Measurements from ENCODE around the gene DUSP14. TPM values are rescaled to one million over a fixed set of nuclear protein-coding genes. Genes with fewer than 3 reads are reported as not detected.
"Not testable (repeated sequence)": the region's sequence is repeated elsewhere in the genome, so short reads cannot be mapped to it uniquely, and the experiment has no call there.

The DUSP14 gene
- total RNA-seq, 1 donor from 2014 or later, result 4.6 TPM

- no peaks in the 10 kb centered on the region for H3K4me1 ChIP-seq
- no peak for TF ChIP-seq CTCF (IDR thresholded peaks at IDR 0.05)
- H3K27me3 ChIP-seq, result no peaks in the 10 kb centered on the region
- DNase-seq (ENCODE audit: low spot score in 2 of 2), result no peak
- intact Hi-C loops (cut with DNase I), result no loop called here
- H3K9me3 ChIP-seq, result no peaks in the 10 kb centered on the region
- H3K27ac ChIP-seq, result no peak overlapping the region
- H3K36me3 ChIP-seq, result no peaks in the 10 kb centered on the region
- no peak overlapping the region for H3K4me3 ChIP-seq
Observed at GRCh38 chr17:37503148-37503547, 13.5 kb downstream of the DUSP14 start.

- intact Hi-C loops (cut with DNase I), result no loop called here
- H3K4me1 ChIP-seq, result no peaks in the 10 kb centered on the region
- no peak for TF ChIP-seq CTCF (IDR thresholded peaks at IDR 0.05)
- no peak for DNase-seq (ENCODE audit: low spot score in 2 of 2)
- no peak overlapping the region for H3K27ac ChIP-seq
- no peaks in the 10 kb centered on the region for H3K36me3 ChIP-seq
- no peaks in the 10 kb centered on the region for H3K27me3 ChIP-seq
- no peak overlapping the region for H3K4me3 ChIP-seq
- H3K9me3 ChIP-seq, result no peaks in the 10 kb centered on the region
Observed at GRCh38 chr17:37505333-37505732, 15.6 kb downstream of the DUSP14 start.

- no peak overlapping the region for H3K27ac ChIP-seq
- H3K4me3 ChIP-seq, result peak overlapping the region in 1 of 2 donors; percentile 12
Observed at GRCh38 chr17:37506678-37507077, 17.0 kb downstream of the DUSP14 start.

GRCh38 chr17:37507111-37507510, 17.4 kb downstream of the DUSP14 start:
- intact Hi-C loops (cut with DNase I), result no loop called here
- H3K9me3 ChIP-seq, result no peaks in the 10 kb centered on the region
- no peak overlapping the region for H3K27ac ChIP-seq
- peaks cover 2 to 3% of the 10 kb centered on the region in 2 donors for H3K36me3 ChIP-seq
- peak overlapping the region in 1 of 2 donors; percentile 12 for H3K4me3 ChIP-seq
- no peaks in the 10 kb centered on the region for H3K4me1 ChIP-seq
- H3K27me3 ChIP-seq, result no peaks in the 10 kb centered on the region
- no peak for TF ChIP-seq CTCF (IDR thresholded peaks at IDR 0.05)
- DNase-seq (ENCODE audit: low spot score in 2 of 2), result no peak

More at GRCh38 chr17:37506678-37507077, 17.0 kb downstream of the DUSP14 start:
- Histone ChIP-seq H3K27me3 (no peaks in the 10 kb centered on the region), H3K9me3 (no peaks in the 10 kb centered on the region), H3K36me3 (no peaks in the 10 kb centered on the region), H3K4me1 (no peaks in the 10 kb centered on the region)
- DNase-seq (ENCODE audit: low spot score in 2 of 2), result no peak
- intact Hi-C loops (cut with DNase I), result no loop called here
- TF ChIP-seq CTCF (IDR thresholded peaks at IDR 0.05), result peak in 2 of 3 experiments; percentile 17 to 43

- no peak for DNase-seq (ENCODE audit: low spot score in 2 of 2)
- no peak overlapping the region for H3K4me3 ChIP-seq
- H3K36me3 ChIP-seq, result peaks cover 12 to 26% of the 10 kb centered on the region in 2 donors
- no peaks in the 10 kb centered on the region for H3K4me1 ChIP-seq
- H3K27me3 ChIP-seq, result no peaks in the 10 kb centered on the region
- no peaks in the 10 kb centered on the region for H3K9me3 ChIP-seq
- no peak overlapping the region for H3K27ac ChIP-seq
- TF ChIP-seq CTCF (IDR thresholded peaks at IDR 0.05), result no peak
- intact Hi-C loops (cut with DNase I), result no loop called here
Observed at GRCh38 chr17:37510056-37510455, 20.4 kb downstream of the DUSP14 start.

- H3K4me3 ChIP-seq; DNase-seq (ENCODE audit: low spot score in 2 of 2); intact Hi-C loops (cut with DNase I); H3K27ac ChIP-seq; H3K4me1 ChIP-seq; H3K27me3 ChIP-seq; H3K9me3 ChIP-seq: not testable (repeated sequence)
- peaks cover 21 to 35% of the 10 kb centered on the region in 2 donors for H3K36me3 ChIP-seq
Observed at GRCh38 chr17:37511642-37512041, 22.0 kb downstream of the DUSP14 start.
